HG03108 (cell line): ENCODE data around the gene KIF2A.

ENCODE experiments used
- ATAC-seq: cut with Tn5 transposase; IDR thresholded peaks from one replicate; pipeline ENCODE4 v1.9.1; 2021; ENCODE audit warnings: moderate library complexity; ENCODE audit not compliant: unreplicated experiment

The KIF2A gene

DNA sequence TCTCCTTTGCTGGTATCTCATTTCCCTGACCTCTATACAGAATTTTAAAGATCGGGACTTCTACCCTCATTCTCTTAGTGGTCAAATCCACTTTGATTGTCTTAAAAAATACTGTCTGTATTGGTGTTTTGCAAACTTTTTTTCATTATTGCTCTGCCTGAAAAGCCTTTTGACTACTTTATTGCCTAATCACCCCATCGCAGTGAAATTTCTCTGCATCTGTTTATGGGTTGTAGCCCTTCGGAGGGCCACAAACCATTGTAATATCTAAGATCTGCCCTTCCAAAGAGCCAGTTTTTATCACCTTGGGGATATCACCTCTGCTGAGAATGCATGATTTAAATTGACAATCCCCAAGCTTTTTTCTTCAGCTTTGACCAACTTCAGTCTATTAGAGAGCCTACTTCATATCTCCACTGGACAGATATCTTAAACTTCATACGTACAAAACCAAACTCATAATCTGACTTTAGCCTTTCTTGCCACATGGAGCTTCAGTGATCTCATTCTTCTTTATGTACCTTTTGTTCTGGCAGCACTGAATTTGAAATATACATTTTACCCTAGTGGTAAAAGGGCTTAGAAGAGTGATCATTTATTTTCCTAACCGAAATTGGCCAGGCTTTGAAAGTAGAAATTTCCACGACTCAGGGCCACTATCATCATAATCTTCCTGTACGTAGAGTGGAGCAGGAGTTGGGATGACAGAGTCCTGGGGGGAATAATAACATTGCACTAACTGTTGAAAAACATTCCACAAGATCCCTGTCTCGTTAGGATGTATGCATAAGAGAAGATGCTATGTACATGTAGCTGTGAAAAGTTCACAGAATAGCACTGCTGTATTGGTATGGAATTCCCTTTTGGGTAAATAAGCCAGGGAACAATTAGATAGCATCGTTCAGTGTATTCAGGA lies 21.4 kb downstream of the KIF2A start:
- no peak for ATAC-seq

DNA sequence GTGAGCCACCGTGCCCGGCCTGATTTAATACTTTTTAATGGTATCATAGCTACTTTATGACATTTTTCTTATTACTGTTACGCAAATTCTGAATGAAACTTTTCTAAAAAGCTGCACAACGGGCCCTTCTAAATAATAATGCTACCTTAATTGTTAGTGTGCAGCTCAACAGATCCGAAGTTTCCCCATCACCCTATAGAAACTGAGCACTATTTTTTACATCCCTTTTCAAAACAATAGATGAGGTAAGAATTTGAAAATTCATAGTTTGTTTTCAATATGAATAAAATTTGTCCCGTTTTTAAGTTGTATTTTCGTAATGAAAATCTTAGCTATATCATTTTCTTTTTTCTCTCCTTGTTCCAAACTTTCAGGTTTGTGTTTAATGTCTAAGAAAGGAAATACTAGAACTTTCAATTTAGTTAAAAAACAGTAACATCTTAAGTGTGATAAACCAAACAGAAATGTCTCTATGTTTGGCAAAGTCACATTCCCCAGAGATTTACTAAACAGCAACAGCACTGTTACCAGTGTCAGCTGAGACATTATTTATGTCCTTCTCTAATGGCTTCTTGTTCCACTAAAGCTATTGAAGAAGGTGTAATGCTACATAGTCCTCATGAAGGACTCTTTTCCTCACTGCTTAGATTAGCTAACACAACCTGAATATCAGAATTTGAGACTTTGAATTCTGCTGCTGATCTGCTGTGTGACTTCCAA lies 22.9 kb downstream of the KIF2A start:
- no peak for ATAC-seq

DNA sequence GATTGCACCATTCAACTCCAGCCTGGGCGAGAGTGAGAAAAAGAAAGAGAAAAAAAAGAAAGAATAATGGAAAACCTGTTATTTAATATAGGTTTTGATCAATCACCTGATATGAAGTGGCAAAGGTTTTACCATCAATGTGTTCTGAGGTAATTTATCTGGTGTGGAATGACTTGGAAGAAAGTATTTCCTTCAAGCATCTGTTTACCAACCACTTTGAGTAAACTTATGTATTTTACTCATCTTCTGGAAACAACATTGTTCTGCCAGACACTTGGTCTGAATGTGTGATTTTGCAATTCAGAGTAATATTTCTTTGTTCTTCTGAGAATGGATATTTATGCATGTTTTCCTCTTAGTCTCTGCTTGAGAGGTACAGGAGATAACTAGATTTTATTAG lies 24.3 kb downstream of the KIF2A start:
- no peak for ATAC-seq

DNA sequence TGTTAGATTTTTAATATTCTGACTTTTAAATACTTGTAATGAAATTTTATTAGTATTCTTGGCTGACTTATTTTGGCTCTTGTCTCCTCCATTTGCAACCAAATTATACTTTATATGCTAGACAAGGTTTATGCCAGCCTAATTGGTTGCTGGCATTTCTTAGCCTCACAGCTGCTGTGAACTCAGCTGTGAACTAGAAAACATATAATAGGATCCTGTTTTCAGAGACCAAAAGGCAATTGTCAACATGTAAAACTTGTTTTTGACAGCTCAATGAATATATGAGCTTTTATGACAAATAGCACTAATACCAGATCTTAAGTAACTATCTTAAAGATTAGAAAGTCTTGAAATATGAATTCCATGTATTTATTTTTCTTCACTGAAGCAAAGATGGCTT lies 25.9 kb downstream of the KIF2A start:
- no peak for ATAC-seq

DNA sequence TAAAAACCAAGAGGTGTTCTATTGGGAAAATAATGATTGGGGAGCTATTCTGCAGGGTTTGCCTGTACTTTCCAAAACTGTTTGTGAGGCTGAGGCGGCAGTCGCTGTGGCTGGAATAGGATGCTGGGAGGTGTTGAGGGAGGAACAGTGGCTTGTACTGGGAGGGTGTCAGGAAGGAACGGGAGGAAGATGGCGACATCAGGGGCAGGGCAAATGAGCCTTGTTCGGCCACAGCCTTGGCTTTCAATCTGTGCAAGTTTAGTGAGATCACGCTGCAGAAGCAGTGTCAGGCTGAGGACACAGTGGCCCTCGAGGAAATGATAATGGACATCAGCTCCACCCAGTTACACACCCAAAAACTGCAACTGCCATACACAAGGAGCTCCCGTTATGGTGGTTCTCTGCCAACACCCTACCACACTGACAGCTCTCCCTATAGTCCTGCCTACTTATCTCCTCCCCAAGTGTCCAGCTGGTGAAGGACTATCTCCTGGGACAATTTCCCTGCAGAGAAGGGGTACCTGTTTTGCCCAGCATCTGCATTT lies 27.3 kb downstream of the KIF2A start:
- no peak for ATAC-seq

DNA sequence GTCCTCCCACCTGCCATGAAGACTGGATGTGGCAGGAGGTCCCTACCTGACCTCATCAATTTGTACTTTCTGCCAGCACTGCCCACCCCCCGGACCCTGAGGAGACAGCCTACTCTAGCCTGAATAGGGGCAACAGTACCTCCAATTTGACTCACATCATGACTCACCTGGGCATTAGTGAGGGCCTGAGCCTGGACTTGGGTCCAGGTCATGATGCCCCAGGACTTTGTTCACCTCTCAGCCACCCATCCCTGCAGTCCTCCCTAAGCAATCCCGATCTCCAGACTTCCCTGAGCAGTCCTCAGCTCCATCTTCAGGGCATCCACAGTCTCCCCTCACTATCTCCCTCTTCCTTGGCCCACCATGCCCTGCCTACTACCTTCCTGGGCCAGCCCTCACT lies 28.1 kb downstream of the KIF2A start:
- no peak for ATAC-seq

DNA sequence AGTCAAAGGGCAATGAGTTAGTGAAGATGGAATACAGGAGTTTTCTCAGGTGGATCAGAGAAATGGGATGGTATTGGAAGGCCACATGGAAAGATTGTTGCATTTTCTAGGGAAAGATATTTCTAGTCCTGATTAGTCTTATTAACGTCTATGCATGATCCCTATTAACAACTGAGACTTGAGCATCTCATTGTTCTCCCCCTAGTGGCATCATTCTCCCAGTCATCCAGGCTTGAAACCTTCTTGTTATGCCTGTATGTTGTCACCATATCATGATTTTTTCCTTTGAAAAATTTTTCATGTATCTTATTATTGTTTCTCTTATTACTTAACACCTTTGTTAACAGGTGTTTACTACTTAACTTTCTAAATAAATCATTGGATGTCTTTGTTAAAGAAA lies 34.4 kb downstream of the KIF2A start:
- ATAC-seq, result no peak

DNA sequence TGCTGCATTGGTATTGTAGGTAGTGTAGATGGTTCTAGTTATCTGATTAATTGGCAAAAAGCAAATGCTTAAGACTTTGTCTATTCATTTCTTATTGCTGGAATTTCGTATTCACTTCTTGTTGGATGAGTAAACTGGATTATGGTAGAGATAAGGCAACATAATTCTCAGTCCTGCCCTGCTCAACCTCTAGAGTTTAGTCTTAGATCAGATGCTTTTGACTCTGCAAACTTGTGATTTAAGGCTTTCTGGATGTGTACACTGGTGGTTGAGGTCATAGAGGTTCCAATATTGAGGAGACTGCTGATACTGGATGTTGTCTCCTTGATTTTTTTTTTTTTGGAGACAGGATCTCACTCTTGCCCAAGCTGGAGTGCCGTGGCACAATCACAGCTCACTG lies 35.0 kb downstream of the KIF2A start:
- ATAC-seq, result no peak

DNA sequence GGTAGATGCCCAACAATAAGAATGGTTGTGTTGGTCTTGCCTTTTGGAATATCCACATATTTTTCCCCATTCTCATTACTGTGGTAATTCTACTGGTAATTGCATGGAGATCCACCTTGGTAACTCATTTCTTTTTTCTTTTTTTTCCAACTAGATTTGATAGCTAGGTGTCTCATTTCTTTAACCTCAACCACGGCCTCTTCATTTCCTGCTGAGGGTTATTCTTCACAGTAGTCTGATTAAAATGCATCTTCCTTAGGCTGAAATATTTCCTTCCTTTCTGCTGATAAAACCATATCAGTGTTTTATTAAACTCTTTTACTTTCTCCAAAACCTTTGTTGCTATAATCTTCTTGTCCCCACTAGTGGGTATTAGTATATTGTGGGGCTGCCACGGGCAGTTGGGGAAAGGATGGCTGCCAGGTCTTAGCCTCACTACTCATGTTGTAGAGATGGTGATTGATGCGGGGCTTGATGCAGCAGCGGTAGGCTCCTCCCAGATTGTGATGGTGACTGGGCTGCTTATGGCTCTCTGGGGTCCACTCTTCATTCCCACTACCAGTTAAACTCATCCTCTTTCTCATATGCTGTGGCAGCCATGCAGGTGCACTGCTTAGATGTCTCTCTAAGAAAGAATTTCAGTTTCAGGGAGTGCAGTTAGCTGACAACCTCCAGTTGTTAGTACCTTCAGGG lies 35.9 kb downstream of the KIF2A start:
- peak; percentile 71 for ATAC-seq

DNA sequence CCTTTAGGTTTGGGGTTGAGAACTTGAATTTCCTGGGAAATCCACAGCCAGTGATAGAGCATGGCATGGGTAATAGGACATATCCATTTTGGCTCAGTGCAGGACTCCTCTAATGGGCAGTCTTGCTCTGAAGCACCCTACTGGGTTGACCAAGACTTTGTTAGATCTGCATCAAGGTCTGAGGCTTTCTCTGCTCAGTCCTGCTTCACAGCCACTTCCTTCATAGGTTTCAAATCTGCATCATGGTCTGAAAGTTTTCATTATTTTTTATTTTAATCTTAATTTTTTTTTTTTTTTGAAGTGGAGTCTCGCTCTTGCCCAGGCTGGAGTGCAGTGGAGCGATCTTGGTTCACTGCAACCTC lies 36.5 kb downstream of the KIF2A start:
- ATAC-seq, result peak; percentile 36

DNA sequence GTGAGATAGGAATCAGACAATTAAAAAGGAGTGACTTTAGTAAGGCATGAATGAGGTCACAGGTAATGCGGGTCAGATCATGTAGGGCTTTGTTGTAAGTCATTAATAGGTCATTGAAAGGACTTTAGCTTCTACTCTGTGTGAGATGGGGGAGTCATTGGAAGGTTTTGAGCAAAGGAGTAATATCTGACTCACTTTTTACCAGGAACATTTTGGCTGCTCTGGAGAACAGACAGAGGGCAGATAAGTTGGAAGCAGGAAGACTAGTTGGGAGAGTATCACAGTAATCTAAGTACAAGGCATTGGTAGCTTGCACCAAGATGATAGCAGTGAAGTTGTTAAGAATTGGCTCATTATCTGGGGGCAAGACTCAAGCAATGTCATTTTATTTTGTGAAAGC lies 37.4 kb downstream of the KIF2A start:
- ATAC-seq, result no peak

DNA sequence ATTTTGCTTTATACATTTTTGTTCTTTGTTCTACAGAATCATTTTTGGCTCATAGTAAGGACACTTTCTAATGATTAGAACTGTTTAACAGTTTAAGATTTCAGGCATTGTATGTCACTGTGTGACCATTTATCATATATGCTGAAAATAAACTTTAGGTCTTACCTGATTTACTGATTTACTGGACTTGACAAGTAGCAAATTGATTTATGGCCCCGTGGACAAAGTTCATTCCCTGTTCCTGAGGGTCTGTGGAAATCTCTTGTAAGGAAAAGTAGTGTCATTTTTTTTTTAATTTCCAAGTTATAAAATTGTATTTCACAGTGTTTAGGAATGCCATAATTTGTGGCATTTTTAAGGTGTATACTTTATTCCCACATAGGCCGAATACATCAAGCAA lies 40.7 kb downstream of the KIF2A start:
- ATAC-seq, result no peak

DNA sequence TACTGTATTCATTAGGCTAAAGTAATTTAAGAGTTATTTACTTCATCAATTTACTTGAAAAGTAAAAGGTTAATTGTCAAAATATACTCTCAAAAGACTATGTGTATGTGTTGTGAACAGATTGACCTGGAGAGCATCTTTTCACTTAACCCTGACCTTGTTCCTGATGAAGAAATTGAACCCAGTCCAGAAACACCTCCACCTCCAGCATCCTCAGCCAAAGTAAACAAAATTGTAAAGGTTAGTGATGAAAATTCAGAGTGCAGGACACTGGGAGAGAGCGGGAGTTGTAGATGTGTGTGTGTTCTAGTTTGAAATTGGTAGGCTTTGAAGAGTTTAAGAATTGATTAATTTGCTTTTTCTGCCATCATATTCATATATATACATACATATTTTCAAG lies 41.9 kb downstream of the KIF2A start:
- no peak for ATAC-seq

DNA sequence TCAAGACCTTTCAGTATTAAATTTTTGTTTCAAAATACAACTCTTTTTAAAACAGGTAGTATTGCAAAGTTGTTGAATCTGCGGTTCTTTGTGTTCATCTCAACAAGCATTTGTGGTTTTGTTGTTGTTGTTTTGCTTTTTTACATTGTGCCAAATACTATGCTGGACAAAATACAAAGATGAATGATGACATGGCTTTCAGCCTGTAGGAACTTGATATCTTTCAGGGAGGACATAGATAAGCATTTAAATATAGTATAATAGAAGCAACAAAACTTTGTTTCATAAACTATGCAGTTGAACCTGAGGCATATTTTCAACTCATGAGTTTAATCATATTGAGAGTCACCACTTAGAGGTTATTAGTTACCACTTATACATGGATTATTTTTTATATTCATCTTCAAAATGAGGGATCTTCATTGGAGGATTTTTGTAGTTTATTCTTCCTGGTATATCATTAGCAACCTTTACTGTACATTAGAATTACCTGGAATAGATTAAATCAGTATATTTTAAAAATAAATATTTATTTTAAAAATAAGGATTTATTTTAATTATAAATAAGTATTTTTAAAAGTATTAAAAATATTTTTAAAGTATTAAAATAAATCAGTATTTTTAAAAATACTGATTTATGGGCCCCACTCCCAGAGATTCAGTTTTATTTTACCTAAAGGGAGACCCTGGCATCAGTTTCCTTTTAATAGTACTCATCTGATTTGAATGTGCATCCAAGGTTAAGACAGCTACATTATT lies 42.9 kb downstream of the KIF2A start:
- ATAC-seq, result no peak

DNA sequence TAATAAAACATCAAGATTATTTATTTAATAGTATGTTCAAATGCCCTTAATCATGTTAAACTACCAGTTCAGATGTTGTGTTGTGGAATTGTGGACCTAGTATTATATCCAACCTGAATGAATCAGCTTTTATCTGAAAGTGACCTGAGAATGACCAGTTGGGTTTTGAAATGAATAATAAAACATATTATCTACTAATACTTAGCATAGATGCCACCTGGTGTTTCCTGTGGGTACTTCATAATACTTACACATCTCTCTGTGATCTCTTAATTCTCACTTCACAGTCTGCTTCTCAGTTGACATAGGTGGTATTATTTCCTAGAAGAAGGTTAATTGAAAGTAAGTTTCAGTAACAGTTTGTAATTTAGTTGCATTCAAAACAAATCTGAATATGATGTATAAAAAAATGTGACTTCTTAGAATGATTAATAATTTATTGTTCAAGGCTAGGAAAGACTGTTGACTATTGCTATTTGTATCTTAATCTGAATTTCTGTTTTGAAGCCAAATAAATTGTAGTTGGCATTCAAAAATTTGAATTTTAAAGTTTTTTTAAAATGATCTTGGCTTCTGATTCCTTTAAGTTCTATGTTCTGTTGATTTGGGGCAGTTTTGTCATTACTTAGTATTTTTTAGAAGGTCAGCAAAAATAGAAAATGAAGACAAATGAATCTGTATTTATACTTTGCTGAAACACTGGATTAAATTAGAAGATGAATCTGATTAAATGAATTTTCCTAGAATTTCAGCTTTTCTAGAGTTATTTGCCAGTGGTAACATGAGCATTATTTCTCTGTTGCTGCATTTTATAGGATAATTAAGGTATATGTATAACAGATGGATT lies 48.2 kb downstream of the KIF2A start:
- peak; percentile 73 for ATAC-seq

DNA sequence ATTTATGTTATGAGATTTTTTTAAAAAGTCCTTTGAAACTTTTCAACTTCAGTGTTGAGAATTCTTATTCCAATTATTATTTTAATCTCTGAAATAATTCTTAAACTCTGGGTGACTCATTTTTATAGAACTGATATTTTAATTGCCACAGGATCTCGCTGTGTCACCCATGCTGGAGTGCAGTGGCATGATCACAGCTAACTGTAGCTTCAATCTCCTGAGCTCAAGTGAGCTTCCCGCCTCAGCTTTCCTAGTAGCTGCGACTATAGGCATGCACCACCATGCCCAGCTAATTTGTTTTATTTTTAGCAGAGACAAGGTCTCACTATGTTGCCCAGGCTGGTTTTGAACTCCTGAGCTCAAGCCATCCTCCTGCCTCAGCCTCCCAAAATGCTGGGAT lies 56.7 kb downstream of the KIF2A start:
- no peak for ATAC-seq

DNA sequence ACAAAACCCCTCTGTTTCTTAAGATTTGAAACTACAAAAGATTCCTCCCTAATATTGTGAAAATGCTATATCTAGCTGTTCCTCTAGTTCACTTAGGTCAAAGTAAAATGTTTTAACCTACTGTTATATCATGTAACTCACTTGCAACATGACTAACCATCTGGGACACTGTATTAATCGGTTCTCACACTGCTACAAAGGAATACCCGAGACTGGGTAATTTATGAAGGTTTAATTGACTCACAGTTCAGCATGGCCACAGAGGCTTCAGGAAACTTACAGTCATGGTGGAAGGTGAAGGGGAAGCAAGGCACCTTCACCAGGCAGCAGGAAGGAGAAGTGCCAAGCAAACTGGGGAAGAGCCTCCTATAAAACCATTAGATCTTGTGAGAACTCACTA lies 63.0 kb downstream of the KIF2A start:
- no peak for ATAC-seq

DNA sequence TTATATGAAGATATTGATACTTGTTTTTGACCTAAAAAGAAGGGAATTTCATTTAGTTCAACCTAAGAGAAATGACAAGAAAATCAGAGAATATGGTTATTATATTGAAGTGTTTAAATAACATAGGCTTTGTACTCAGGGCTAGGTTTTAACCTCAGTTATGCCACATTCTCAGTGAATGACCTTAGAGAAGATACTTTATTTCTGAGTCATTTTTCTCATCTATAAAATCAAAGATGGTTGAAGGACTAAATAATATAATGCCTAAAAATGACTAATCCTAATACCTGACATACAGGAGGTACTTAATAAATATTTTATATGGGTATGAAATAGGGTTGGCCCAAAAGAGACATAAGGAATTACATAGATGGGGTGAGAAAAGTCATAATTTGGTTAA lies 65.4 kb downstream of the KIF2A start:
- no peak for ATAC-seq

DNA sequence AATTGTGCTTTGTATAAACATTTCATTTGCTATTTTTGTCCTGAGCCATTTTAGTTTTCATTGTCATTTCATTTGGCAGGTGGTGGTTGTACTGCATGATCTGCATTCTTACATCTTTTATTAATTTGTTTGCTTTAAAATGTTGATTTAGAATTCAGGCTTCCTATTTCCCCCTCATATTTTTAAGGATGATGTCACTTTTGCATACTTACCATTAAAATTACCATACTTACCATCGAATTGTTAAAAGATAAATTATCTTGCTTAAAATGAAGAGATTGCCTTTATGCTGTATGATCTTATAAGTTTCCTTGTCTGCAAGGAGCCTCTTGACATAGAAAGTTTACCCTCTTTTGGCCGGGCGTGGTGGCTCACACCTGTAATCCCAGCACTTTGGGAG lies 66.6 kb downstream of the KIF2A start:
- no peak for ATAC-seq

DNA sequence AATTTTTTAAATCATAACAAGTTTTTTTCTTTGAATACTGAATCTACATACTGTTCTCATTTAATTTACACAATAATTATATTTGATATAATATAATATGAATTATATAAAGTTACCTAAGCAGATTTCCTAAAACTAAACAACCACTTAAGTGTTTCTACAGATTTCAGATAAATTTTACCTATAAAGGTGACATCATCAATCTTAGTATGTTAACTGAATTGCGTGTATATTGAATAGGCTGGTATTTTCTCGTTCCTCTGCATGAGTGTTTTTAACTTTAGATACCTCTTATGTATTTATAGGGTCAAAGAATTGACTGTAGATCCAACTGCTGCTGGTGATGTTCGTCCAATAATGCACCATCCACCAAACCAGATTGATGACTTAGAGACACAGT lies 67.4 kb downstream of the KIF2A start:
- ATAC-seq, result no peak
